A549 treated with AZD9567 at 1 μM for 4 hours (cell line): ENCODE data around the gene RIMBP3B. TPM values are rescaled to one million over a fixed set of nuclear protein-coding genes. Genes with fewer than 3 reads are reported as not detected.

Experiments used
- total RNA-seq: library from RNA; stranded (reverse); fragments of 200-300 nt; extraction: Qiagen RNA extraction; gene quantifications from 5 replicates; pipeline ENCODE4 v1.2.3, GENCODE V29; 2022; ENCODE audit not compliant: insufficient read depth

The RIMBP3B gene, protein sequence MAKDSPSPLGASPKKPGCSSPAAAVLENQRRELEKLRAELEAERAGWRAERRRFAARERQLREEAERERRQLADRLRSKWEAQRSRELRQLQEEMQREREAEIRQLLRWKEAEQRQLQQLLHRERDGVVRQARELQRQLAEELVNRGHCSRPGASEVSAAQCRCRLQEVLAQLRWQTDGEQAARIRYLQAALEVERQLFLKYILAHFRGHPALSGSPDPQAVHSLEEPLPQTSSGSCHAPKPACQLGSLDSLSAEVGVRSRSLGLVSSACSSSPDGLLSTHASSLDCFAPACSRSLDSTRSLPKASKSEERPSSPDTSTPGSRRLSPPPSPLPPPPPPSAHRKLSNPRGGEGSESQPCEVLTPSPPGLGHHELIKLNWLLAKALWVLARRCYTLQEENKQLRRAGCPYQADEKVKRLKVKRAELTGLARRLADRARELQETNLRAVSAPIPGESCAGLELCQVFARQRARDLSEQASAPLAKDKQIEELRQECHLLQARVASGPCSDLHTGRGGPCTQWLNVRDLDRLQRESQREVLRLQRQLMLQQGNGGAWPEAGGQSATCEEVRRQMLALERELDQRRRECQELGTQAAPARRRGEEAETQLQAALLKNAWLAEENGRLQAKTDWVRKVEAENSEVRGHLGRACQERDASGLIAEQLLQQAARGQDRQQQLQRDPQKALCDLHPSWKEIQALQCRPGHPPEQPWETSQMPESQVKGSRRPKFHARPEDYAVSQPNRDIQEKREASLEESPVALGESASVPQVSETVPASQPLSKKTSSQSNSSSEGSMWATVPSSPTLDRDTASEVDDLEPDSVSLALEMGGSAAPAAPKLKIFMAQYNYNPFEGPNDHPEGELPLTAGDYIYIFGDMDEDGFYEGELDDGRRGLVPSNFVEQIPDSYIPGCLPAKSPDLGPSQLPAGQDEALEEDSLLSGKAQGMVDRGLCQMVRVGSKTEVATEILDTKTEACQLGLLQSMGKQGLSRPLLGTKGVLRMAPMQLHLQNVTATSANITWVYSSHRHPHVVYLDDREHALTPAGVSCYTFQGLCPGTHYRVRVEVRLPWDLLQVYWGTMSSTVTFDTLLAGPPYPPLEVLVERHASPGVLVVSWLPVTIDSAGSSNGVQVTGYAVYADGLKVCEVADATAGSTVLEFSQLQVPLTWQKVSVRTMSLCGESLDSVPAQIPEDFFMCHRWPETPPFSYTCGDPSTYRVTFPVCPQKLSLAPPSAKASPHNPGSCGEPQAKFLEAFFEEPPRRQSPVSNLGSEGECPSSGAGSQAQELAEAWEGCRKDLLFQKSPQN (N-terminal part only)
- total RNA-seq = 0.24 to 0.53 TPM (median 0.37 TPM) in 4 of 5 replicates, not detected in the other

DNA sequence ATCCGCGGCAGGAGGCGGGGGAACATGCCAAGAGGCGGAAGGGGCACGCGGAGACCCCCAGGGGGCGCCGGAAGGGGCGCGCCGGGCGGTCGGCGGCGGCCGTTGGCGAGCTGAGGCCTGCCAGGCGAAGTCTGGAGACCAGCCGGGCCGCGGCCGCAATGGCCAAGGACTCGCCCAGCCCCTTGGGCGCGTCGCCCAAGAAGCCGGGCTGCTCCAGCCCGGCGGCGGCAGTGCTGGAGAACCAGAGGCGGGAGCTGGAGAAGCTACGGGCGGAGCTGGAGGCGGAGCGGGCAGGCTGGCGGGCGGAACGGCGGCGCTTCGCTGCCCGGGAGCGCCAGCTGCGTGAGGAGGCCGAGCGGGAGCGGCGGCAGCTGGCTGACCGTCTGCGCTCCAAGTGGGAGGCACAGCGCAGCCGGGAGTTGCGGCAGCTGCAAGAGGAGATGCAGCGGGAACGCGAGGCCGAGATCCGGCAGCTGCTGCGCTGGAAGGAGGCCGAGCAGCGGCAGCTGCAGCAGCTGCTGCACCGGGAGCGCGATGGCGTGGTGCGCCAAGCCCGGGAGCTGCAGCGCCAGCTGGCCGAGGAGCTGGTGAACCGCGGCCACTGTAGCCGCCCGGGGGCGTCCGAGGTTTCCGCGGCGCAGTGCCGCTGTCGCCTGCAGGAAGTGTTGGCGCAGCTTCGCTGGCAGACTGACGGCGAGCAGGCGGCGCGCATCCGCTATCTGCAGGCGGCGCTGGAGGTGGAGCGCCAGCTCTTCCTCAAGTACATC, at the start of gene RIMBP3B:
RIMBP3B (plus strand) TSS at position 51 of the 767 bp plus-strand sequence; CDS start at position 159, 108 bp downstream.

DNA sequence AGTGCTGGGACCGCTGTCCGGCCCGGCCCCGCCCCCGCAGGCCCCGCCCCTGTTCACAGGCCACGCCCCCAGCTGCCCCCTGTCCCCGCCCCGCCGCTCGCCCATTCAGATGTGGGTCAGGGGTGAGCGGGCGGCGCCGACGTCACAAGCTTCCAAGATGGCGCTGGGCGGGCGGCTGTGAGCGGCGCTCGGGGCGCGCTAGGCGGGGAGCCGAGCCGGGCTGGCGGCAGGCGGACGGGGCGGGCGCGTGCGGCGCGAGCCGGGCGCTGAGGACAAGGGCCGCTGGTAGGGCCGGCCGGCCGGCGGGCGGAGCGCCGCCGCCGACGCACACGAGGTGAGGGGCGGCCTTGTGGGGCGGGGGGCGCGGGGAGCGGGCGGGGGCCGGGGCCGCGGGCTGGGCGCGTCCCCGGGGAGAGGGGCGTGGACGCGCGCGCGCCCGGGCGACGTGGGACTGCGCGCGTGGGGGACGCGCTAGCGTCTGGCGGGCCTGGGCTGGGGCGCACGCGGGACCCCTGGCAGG, 33.7 kb downstream of the RIMBP3B start, which contains the start of gene HIC2:
HIC2 (plus strand) TSS at position 145 of the 520 bp plus-strand sequence. CDS start 25,461 bp downstream, outside the sequence.

Other genes with a start within 250 kb of the RIMBP3B start
- gene HIC2, start 33.6 kb downstream of the RIMBP3B start, total RNA-seq = 2.7 to 3.3 TPM (median 2.8 TPM) in 5 replicates
- 0.64 to 1.3 TPM (median 0.95 TPM) in 4 of 5 replicates, not detected in the other for gene TMEM191C, start 83.6 kb downstream of the RIMBP3B start, total RNA-seq
- gene RIMBP3C, start 167.7 kb downstream of the RIMBP3B start, total RNA-seq = 0.09 to 0.26 TPM (median 0.15 TPM) in 4 of 5 replicates, not detected in the other
- 61.9 to 79.0 TPM (median 62.7 TPM) in 5 replicates for gene UBE2L3, start 184.0 kb downstream of the RIMBP3B start, total RNA-seq
- gene YDJC, start 246.3 kb downstream of the RIMBP3B start, total RNA-seq = 32.1 to 57.5 TPM (median 55.1 TPM) in 5 replicates
- 0.07 to 0.23 TPM (median 0.13 TPM) in 3 of 5 replicates, not detected in the others for gene CCDC116, start 249.0 kb downstream of the RIMBP3B start, total RNA-seq